Common myeloid progenitor, CD34-positive (primary cell): Measurements from ENCODE around the gene PDSS1.
"Not testable (repeated sequence)": the region's sequence is repeated elsewhere in the genome, so short reads cannot be mapped to it uniquely, and the experiment has no call there.

Source experiments
- CTCF ChIA-PET: fragments of 350-600 bp; sonication (Branson Sonifier 250); formaldehyde crosslinking; loops from one replicate; lab custom pipeline; 2021; ENCODE audit warnings: antibody characterized with exemption; lab: Charles Lee
- POLR2A ChIA-PET: fragments of 350-600 bp; sonication (Branson Sonifier 250); formaldehyde crosslinking; loops from one replicate; lab custom pipeline; 2021; ENCODE audit warnings: antibody characterized with exemption; lab: Charles Lee
- DNase-seq, 3 donors: peaks; one replicate each; pipeline versions ENCODE4 v3.0.0 to v3.0.0-alpha.2; 2013
- H3K27ac ChIP-seq, 2 experiments: 1 replicate in 1 of 2; 2 replicates in 1 of 2; pipeline ENCODE4 v1.7.0; 2013; ENCODE audit warnings: inconsistent platforms in 2 of 2, low read length in 2 of 2, mild to moderate bottlenecking in 2 of 2, low read depth in 1 of 2, moderate library complexity in 1 of 2; ENCODE audit not compliant: severe bottlenecking in 2 of 2, insufficient read depth in 1 of 2, poor library complexity in 1 of 2
- H3K27me3 ChIP-seq, 5 experiments: replicated peaks in 2 of 5; 1 replicate in 3 of 5; 2 replicates in 2 of 5; pipeline versions ENCODE4 v1.6.1 to v1.7.0; 2013; ENCODE audit warnings: low read length in 4 of 5, mild to moderate bottlenecking in 2 of 5, moderate library complexity in 2 of 5, inconsistent platforms in 1 of 5; ENCODE audit not compliant: insufficient read depth in 5 of 5, control insufficient read depth in 4 of 5
- H3K36me3 ChIP-seq, 4 experiments: 1 replicate in 2 of 4; 2 replicates in 2 of 4; pipeline versions ENCODE4 v1.6.1 to v1.7.0; 2013; ENCODE audit warnings: low read length in 3 of 4, control low read depth in 1 of 4, mild to moderate bottlenecking in 1 of 4; ENCODE audit not compliant: control insufficient read depth in 4 of 4, insufficient read depth in 4 of 4
- H3K4me1 ChIP-seq, 4 experiments: 1 replicate in 3 of 4; 2 replicates in 1 of 4; pipeline versions ENCODE4 v1.6.1 to v1.7.1; 2013; ENCODE audit warnings: low read length in 3 of 4, mild to moderate bottlenecking in 3 of 4, control low read depth in 1 of 4, inconsistent platforms in 1 of 4, moderate library complexity in 1 of 4; ENCODE audit not compliant: control insufficient read depth in 4 of 4, insufficient read depth in 4 of 4; ENCODE audit errors: control extremely low read depth in 1 of 4
- H3K4me3 ChIP-seq, 7 experiments: 1 replicate in 4 of 7; 2 replicates in 3 of 7; pipeline versions ENCODE4 v1.5.1 to v1.7.0; 2013; ENCODE audit warnings: mild to moderate bottlenecking in 7 of 7, low read length in 6 of 7, moderate library complexity in 6 of 7, inconsistent platforms in 2 of 7, low read depth in 2 of 7, control low read depth in 1 of 7; ENCODE audit not compliant: insufficient read depth in 4 of 7, control insufficient read depth in 1 of 7; ENCODE audit errors: extremely low read depth in 1 of 7
- H3K9me3 ChIP-seq, 5 experiments: 1 replicate in 4 of 5; 2 replicates in 1 of 5; pipeline versions ENCODE4 v1.6.1 to v1.7.1; 2013; ENCODE audit warnings: low read length in 4 of 5, mild to moderate bottlenecking in 2 of 5, inconsistent platforms in 1 of 5, low read depth in 1 of 5, moderate library complexity in 1 of 5; ENCODE audit not compliant: control insufficient read depth in 4 of 5, insufficient read depth in 2 of 5; ENCODE audit errors: control extremely low read depth in 1 of 5
- WGBS: methylation state at CpG from one replicate; pipeline ENCODE4 v1.1.5; 2013; ENCODE audit not compliant: insufficient coverage; 5-methylcytosine and 5-hydroxymethylcytosine counted together

The PDSS1 gene

GRCh38 chr10:26789779-26790178 lies 92.3 kb downstream of the PDSS1 start:
- H3K27ac ChIP-seq, DNase-seq, H3K36me3 ChIP-seq, POLR2A ChIA-PET, H3K9me3 ChIP-seq, H3K4me3 ChIP-seq, H3K27me3 ChIP-seq: not testable (repeated sequence)
- peaks cover 0 to 10% (median 3%) of the 10 kb centered on the region in 4 experiments for H3K4me1 ChIP-seq
- no CpG with 5 or more reads among the region's 2 CpGs for WGBS
- CTCF ChIA-PET: interaction anchor here (1.0 to 1.6 kb wide), 5 partner anchors 10 to 92 kb away, joined by 3 to 6 read pairs (median 4); no protein-coding TSS in a partner anchor

GRCh38 chr10:26790221-26790995 lies 92.9 kb downstream of the PDSS1 start:
- Histone ChIP-seq H3K4me3 (no peak overlapping the region), H3K27me3 (no peaks in the 10 kb centered on the region), H3K4me1 (peaks cover 0 to 10% (median 3%) of the 10 kb centered on the region in 4 experiments), H3K9me3 (peaks cover 0 to 4% (median 0%) of the 10 kb centered on the region in 5 experiments), H3K36me3 (peaks cover 0 to 5% (median 0%) of the 10 kb centered on the region in 4 experiments), H3K27ac (no peak overlapping the region)
- DNase-seq: no peak
- 96% methylated on average over 2 of the region's 4 CpGs for WGBS
- ChIA-PET CTCF (interaction anchor here (1.1 to 1.6 kb wide), 4 partner anchors 9 to 64 kb away, joined by 3 to 6 read pairs (median 4); no protein-coding TSS in a partner anchor), POLR2A (no interaction called here)

GRCh38 chr10:26792758-26793495 lies 95.4 kb downstream of the PDSS1 start:
- DNase-seq: no peak
- H3K9me3 ChIP-seq: peaks cover 0 to 16% (median 5%) of the 10 kb centered on the region in 5 experiments
- H3K4me3 ChIP-seq: no peak overlapping the region
- H3K27me3 ChIP-seq: no peaks in the 10 kb centered on the region
- ChIA-PET CTCF (interaction anchor here (0.9 to 1.2 kb wide), 2 partner anchors 21 to 67 kb away, joined by 3 to 4 read pairs; no protein-coding TSS in a partner anchor), POLR2A (no interaction called here)
- WGBS: no CpG with 5 or more reads among the region's 2 CpGs
- peak overlapping the region; percentile 50 to 52 for H3K27ac ChIP-seq
- peaks cover 0 to 3% (median 1%) of the 10 kb centered on the region in 4 experiments for H3K36me3 ChIP-seq
- H3K4me1 ChIP-seq: peaks cover 0 to 10% (median 3%) of the 10 kb centered on the region in 4 experiments
